OCI-LY7 (cell line): ENCODE results near the gene HPGDS. TPM values are rescaled to one million over a fixed set of nuclear protein-coding genes. Genes with fewer than 3 reads are reported as not detected.

Experiments used
- BruUV-seq: library from RNA; stranded (reverse); fragments of 400-500 nt; replicated peaks from 2 replicates; lab custom pipeline; 2021; lab: Mats Ljungman, UMichigan
- CTCF ChIA-PET: fragments of 300-600 bp; sonication (Branson Sonifier 250); formaldehyde crosslinking; loops from one replicate; lab custom pipeline; 2022; ENCODE audit warnings: antibody characterized with exemption; ENCODE audit not compliant: unreplicated experiment; lab: Charles Lee
- POLR2A ChIA-PET: fragments of 300-600 bp; sonication (Branson Sonifier 250); formaldehyde crosslinking; loops from one replicate; lab custom pipeline; 2022; ENCODE audit warnings: antibody characterized with exemption; lab: Charles Lee
- DNase-seq: peaks from one replicate; pipeline ENCODE4 v3.0.0-alpha.2; 2015; ENCODE audit warnings: low spot score
- H2AFZ ChIP-seq: fragments of 200-600 bp; sonication (generic), shearing (Covaris generic); 2 replicates; pipeline ENCODE4 v1.6.1; 2014; ENCODE audit warnings: mild to moderate bottlenecking, antibody characterized with exemption, low read length, moderate library complexity
- H3K27ac ChIP-seq: fragments of 200-600 bp; sonication (generic); 2 replicates; pipeline ENCODE4 v1.5.1; 2014; ENCODE audit warnings: mixed run types, low read depth, mild to moderate bottlenecking, moderate library complexity, low read length, inconsistent platforms; ENCODE audit not compliant: poor library complexity, severe bottlenecking
- H3K36me3 ChIP-seq: fragments of 200-600 bp; sonication (generic); 2 replicates; pipeline ENCODE4 v1.6.1; 2014; ENCODE audit warnings: mild to moderate bottlenecking, antibody characterized with exemption, low read length, moderate library complexity, mixed read lengths; ENCODE audit not compliant: insufficient read depth
- H3K4me1 ChIP-seq: fragments of 200-600 bp; sonication (generic); 2 replicates; pipeline ENCODE4 v1.5.1; 2014; ENCODE audit warnings: mild to moderate bottlenecking, low read length; ENCODE audit not compliant: insufficient read depth, poor library complexity, severe bottlenecking
- H3K4me2 ChIP-seq: fragments of 200-600 bp; sonication (generic); 2 replicates; pipeline ENCODE4 v1.6.1; 2014; ENCODE audit warnings: mild to moderate bottlenecking, low read length
- H3K4me3 ChIP-seq: fragments of 200-600 bp; sonication (generic); 2 replicates; pipeline ENCODE4 v1.5.1; 2014; ENCODE audit warnings: mild to moderate bottlenecking, low read depth, low read length; ENCODE audit not compliant: poor library complexity, severe bottlenecking
- H3K79me2 ChIP-seq: fragments of 200-600 bp; sonication (generic); 2 replicates; pipeline ENCODE4 v1.6.1; 2016; ENCODE audit warnings: low read depth, mild to moderate bottlenecking, low read length, moderate library complexity, mixed read lengths; ENCODE audit not compliant: insufficient read depth
- H3K9me2 ChIP-seq: fragments of 200-600 bp; sonication (generic); 2 replicates; pipeline ENCODE4 v1.6.1; 2016; ENCODE audit warnings: mild to moderate bottlenecking, low read length, mixed read lengths; ENCODE audit not compliant: insufficient read depth
- H3K9me3 ChIP-seq: fragments of 200-600 bp; sonication (generic); 2 replicates; pipeline ENCODE4 v1.6.1; 2014; ENCODE audit warnings: mild to moderate bottlenecking, mixed run types, low read length, mixed read lengths
- H4K20me1 ChIP-seq: fragments of 200-600 bp; sonication (generic); 2 replicates; pipeline ENCODE4 v1.6.1; 2014; ENCODE audit warnings: mild to moderate bottlenecking, antibody characterized with exemption, low read length, moderate library complexity, mixed read lengths; ENCODE audit not compliant: insufficient read depth
- EZH2phosphoT487 ChIP-seq: fragments of 200-600 bp; sonication (generic); IDR thresholded peaks from 2 replicates; pipeline ENCODE4 v1.6.1; 2018; ENCODE audit warnings: low read depth, borderline replicate concordance, mild to moderate bottlenecking, mixed run types, antibody characterized with exemption, low read length, moderate library complexity, mixed read lengths
- intact Hi-C: fragments of 100-400 bp; cut with micrococcal nuclease; formaldehyde crosslinking; loops from one replicate; pipeline ENCODE4 v1.10.0; 2022; ENCODE audit not compliant: unreplicated experiment
- total RNA-seq, 2 experiments: library from RNA; depleted of rRNA in 1 of 2; stranded (reverse); fragments of >200 nt in 1 of 2; shearing (Covaris generic) in 1 of 2; gene quantifications; 2 replicates each; pipeline ENCODE4 v1.2.3, GENCODE V29; 2014 to 2022
- TF ChIP-seq, protein P1 (sequence below): fragments of 200-600 bp; sonication (generic); conservative IDR thresholded peaks from 2 replicates; pipeline ENCODE4 v1.5.1; 2014; ENCODE audit warnings: mild to moderate bottlenecking, antibody characterized with exemption, low read length, moderate library complexity, mixed read lengths

HPGDS gene
- total RNA-seq, 2 experiments from 2014 or later = not detected

DNA sequence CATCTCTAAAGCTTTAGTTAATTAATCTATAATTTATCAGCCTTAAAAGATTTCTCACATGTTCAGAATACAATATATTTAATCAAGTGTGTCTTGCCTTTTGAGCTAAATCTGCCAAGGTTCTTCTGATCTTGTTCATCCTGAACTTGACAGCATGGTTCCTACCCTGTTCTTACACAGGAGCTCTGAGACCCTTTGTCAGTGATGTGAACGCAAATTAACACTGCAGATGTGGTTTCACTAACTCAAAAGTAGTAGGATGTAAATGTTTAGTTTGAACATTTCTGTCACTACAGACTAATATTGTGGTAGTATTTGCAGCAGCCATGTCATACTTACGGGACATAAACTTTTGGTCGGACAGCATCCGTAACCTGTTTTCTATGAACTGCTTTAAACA lies 75.6 kb downstream of the HPGDS start:
- H4K20me1 ChIP-seq = no peaks in the 10 kb centered on the region
- no peak for TF ChIP-seq EZH2phosphoT487
- TF ChIP-seq, protein P1, sequence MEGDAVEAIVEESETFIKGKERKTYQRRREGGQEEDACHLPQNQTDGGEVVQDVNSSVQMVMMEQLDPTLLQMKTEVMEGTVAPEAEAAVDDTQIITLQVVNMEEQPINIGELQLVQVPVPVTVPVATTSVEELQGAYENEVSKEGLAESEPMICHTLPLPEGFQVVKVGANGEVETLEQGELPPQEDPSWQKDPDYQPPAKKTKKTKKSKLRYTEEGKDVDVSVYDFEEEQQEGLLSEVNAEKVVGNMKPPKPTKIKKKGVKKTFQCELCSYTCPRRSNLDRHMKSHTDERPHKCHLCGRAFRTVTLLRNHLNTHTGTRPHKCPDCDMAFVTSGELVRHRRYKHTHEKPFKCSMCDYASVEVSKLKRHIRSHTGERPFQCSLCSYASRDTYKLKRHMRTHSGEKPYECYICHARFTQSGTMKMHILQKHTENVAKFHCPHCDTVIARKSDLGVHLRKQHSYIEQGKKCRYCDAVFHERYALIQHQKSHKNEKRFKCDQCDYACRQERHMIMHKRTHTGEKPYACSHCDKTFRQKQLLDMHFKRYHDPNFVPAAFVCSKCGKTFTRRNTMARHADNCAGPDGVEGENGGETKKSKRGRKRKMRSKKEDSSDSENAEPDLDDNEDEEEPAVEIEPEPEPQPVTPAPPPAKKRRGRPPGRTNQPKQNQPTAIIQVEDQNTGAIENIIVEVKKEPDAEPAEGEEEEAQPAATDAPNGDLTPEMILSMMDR = no peak
- no peaks in the 10 kb centered on the region; the same call in 1 of the 2 replicates for H3K79me2 ChIP-seq
- ChIA-PET CTCF (no interaction called here), POLR2A (interaction anchor here (0.8 to 1.4 kb wide), 2 partner anchors 12 to 75 kb away, joined by 3 to 5 read pairs; no protein-coding TSS in a partner anchor)
- no peak overlapping the region for H3K4me3 ChIP-seq
- intact Hi-C loops = no loop called here
- no peak for DNase-seq
- no TSS peak for BruUV-seq
- H3K9me3 ChIP-seq = no peaks in the 10 kb centered on the region
- no peak overlapping the region for H2AFZ ChIP-seq
- H3K27ac ChIP-seq = no peak overlapping the region
- peaks cover 67% of the 10 kb centered on the region for H3K36me3 ChIP-seq
- no peaks in the 10 kb centered on the region for H3K9me2 ChIP-seq
- no peaks in the 10 kb centered on the region for H3K4me1 ChIP-seq
- no peak overlapping the region for H3K4me2 ChIP-seq

DNA sequence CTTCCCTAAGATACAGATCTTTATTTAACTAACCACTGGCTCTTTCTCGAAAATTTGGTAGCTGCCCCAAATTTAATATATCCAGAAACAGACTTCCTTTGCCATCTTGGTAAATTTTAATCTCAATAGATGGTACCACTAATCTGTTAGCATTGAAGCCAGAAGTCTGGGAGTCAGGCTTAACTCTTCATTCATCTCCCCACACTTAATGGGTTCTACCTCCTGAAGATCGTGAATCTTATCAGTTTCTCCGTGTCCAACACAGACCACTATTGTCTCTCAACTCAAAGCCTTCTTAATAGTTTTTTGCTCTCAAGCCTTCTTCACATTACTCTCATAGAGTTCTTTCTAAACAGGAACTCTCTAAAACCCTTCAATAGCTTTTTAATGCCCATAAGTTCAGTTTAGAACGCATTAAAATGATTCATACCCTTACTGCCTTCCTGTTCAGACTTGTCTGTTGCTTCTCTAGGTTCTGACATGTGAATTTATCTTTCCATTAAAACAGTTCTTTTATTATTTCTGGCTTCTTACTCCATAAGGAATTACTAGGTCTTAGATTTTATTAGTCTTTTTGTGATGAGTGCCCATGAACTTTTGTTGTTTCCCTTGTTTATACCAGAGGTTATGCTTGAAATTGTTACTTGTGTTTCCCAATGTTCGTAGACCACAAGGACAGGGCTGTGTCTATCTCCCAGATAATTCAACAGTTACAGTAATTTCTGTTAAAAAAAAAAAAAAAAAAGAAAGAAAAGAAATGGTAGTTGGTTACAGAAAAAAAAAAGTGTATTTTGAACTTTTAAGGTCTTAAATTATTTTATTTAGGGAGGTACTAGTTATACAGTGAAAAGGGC lies 80.2 kb downstream of the HPGDS start:
- DNase-seq = no peak
- Histone ChIP-seq H2AFZ (no peak overlapping the region), H3K36me3 (peaks cover 84% of the 10 kb centered on the region), H3K9me2 (no peaks in the 10 kb centered on the region), H3K4me2 (no peak overlapping the region), H3K9me3 (no peaks in the 10 kb centered on the region), H3K27ac (no peak overlapping the region), H3K4me3 (no peak overlapping the region), H3K79me2 (no peaks in the 10 kb centered on the region; the same call in 1 of the 2 replicates), H4K20me1 (no peaks in the 10 kb centered on the region), H3K4me1 (no peaks in the 10 kb centered on the region)
- ChIA-PET CTCF (no interaction called here), POLR2A (interaction anchor here (1.1 kb wide), 1 partner anchor 16 kb away, joined by 3 read pairs; no protein-coding TSS in a partner anchor)
- BruUV-seq = no TSS peak
- intact Hi-C loops = no loop called here
- TF ChIP-seq, protein P1 = no peak
- no peak for TF ChIP-seq EZH2phosphoT487

DNA sequence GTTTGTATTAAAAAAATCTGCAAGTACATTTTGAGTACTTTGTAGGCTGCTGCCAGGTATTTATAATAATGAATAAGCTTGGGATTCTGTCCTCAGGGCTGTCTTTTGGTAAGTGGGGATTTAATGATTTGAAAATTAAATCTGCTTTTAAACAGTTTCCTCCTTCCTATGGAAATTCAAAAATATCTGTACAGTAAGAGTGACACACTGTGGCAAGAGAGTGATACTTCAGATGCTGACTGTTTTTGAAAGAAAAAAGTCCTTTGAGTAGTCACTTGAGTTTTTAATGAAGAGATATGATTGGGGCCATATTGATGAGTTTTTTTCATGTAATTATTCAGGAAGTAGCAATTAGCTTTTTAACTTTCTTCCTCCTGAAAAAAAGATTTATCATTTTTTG lies 85.8 kb downstream of the HPGDS start:
- no peak overlapping the region for H2AFZ ChIP-seq
- DNase-seq = peak; percentile 14
- H3K27ac ChIP-seq = no peak overlapping the region
- no peaks in the 10 kb centered on the region for H4K20me1 ChIP-seq
- H3K9me2 ChIP-seq = no peaks in the 10 kb centered on the region
- no TSS peak for BruUV-seq
- intact Hi-C loops = no loop called here
- no peak overlapping the region for H3K4me3 ChIP-seq
- no peaks in the 10 kb centered on the region for H3K9me3 ChIP-seq
- POLR2A ChIA-PET = no interaction called here
- H3K4me1 ChIP-seq = no peaks in the 10 kb centered on the region
- no peaks in the 10 kb centered on the region for H3K79me2 ChIP-seq
- H3K36me3 ChIP-seq = peaks cover 94% of the 10 kb centered on the region
- TF ChIP-seq, protein P1 = peak; percentile 68
- no peak for TF ChIP-seq EZH2phosphoT487
- CTCF ChIA-PET = no interaction called here
- H3K4me2 ChIP-seq = no peak overlapping the region
